Tibial nerve (tissue), 4 donors: ENCODE results near the gene DGKH. TPM values are rescaled to one million over a fixed set of nuclear protein-coding genes. Genes with fewer than 3 reads are reported as not detected.

Experiments
- DNase-seq, 2 donors: peaks; one replicate each; pipeline ENCODE4 v3.0.0-alpha.2; 2019; ENCODE audit warnings: low spot score in 2 of 2
- H3K27ac ChIP-seq, 4 donors: fragments of 200-600 bp; sonication (generic) in 3 of 4; one replicate each; pipeline ENCODE4 v1.5.1; 2017 to 2019; ENCODE audit warnings: mild to moderate bottlenecking in 1 of 4
- H3K27me3 ChIP-seq, 2 donors: fragments of 200-600 bp; sonication (generic) in 1 of 2; one replicate each; pipeline versions ENCODE4 v1.5.1 to v1.6.0; 2017 to 2019
- H3K36me3 ChIP-seq, 3 donors: fragments of 200-600 bp; sonication (generic); one replicate each; pipeline ENCODE4 v1.5.1; 2018 to 2019
- H3K4me1 ChIP-seq, 4 donors: fragments of 200-600 bp; sonication (generic) in 3 of 4; one replicate each; pipeline ENCODE4 v1.5.1; 2017 to 2019
- H3K4me3 ChIP-seq, 4 donors: fragments of 200-600 bp; sonication (generic) in 3 of 4; one replicate each; pipeline ENCODE4 v1.5.1; 2017 to 2019; ENCODE audit warnings: mild to moderate bottlenecking in 1 of 4, moderate library complexity in 1 of 4
- H3K9me3 ChIP-seq, 4 donors: fragments of 200-600 bp; sonication (generic) in 3 of 4; one replicate each; pipeline ENCODE4 v1.5.1; 2017 to 2019
- CTCF ChIP-seq, 5 experiments: fragments of 200-600 bp in 3 of 5; fragments of 450-650 bp in 2 of 5; sonication (generic) in 3 of 5; IDR thresholded peaks; one replicate each; pipeline ENCODE4 v1.5.1; 2016 to 2019; ENCODE audit warnings: antibody characterized with exemption in 5 of 5, mild to moderate bottlenecking in 3 of 5, moderate library complexity in 2 of 5
- EP300 ChIP-seq, 2 donors: sonication (generic); formaldehyde crosslinking; IDR thresholded peaks; one replicate each; pipeline ENCODE4 v1.6.1; 2017; ENCODE audit warnings: antibody characterized with exemption in 2 of 2, mild to moderate bottlenecking in 1 of 2
- POLR2A ChIP-seq, 2 donors: fragments of 450-650 bp; IDR thresholded peaks; one replicate each; pipeline ENCODE4 v1.6.1; 2017; ENCODE audit warnings: antibody characterized with exemption in 2 of 2, mild to moderate bottlenecking in 2 of 2, moderate library complexity in 2 of 2
- WGBS, 2 donors: methylation state at CpG; one replicate each; pipeline ENCODE4 v1.1.5; 2018; 5-methylcytosine and 5-hydroxymethylcytosine counted together
- small RNA-seq: library from RNA; depleted of rRNA; stranded (forward); fragments of <200 nt; gene quantifications from one replicate; pipeline ENCODE3, GENCODE V24; 2016
- total RNA-seq, 4 donors: library from RNA; depleted of rRNA; stranded (reverse); fragments of >200 nt; gene quantifications; one replicate each; pipeline ENCODE4 v1.1.0, GENCODE V29; 2016

Gene DGKH
- total RNA-seq, 4 donors from 2014 or later, result 9.6 to 14.5 (median 12.3) TPM

- H3K4me3 ChIP-seq, result no peak overlapping the region
- WGBS, 2 donors, result 50 to 64% methylated on average over 1 of the region's 1 CpG
- no peaks in the 10 kb centered on the region for H3K27me3 ChIP-seq
- no peaks in the 10 kb centered on the region for H3K9me3 ChIP-seq
- H3K4me1 ChIP-seq, result peaks cover 0 to 49% (median 7%) of the 10 kb centered on the region in 4 donors
- H3K27ac ChIP-seq, result no peak overlapping the region
- TF ChIP-seq CTCF (IDR thresholded peaks at IDR 0.05), result no peak
- TF ChIP-seq EP300 (IDR thresholded peaks at IDR 0.05), result no peak
- TF ChIP-seq POLR2A (IDR thresholded peaks at IDR 0.05), result no peak
- no peaks in the 10 kb centered on the region for H3K36me3 ChIP-seq
- DNase-seq, result no peak
Measured at GRCh38 chr13:42279986-42280385, 231.5 kb downstream of the DGKH start.

GRCh38 chr13:42280537-42280936 lies 232.1 kb downstream of the DGKH start:
- Histone ChIP-seq H3K4me1 (peaks cover 0 to 44% (median 7%) of the 10 kb centered on the region in 4 donors), H3K9me3 (no peaks in the 10 kb centered on the region), H3K4me3 (no peak overlapping the region), H3K27ac (no peak overlapping the region), H3K36me3 (no peaks in the 10 kb centered on the region), H3K27me3 (no peaks in the 10 kb centered on the region)
- no peak for TF ChIP-seq CTCF (IDR thresholded peaks at IDR 0.05)
- TF ChIP-seq EP300 (IDR thresholded peaks at IDR 0.05), result no peak
- TF ChIP-seq POLR2A (IDR thresholded peaks at IDR 0.05), result no peak
- 83 to 90% methylated on average over 2 of the region's 2 CpGs for WGBS, 2 donors
- no peak for DNase-seq

- no peak for TF ChIP-seq CTCF (IDR thresholded peaks at IDR 0.05)
- Histone ChIP-seq H3K27ac (no peak overlapping the region), H3K36me3 (peaks cover 0 to 22% (median 8%) of the 10 kb centered on the region in 3 donors), H3K4me3 (no peak overlapping the region), H3K27me3 (no peaks in the 10 kb centered on the region), H3K9me3 (no peaks in the 10 kb centered on the region), H3K4me1 (peaks cover 0 to 25% (median 4%) of the 10 kb centered on the region in 4 donors)
- WGBS, 2 donors, result 70 to 87% methylated on average over 3 of the region's 3 CpGs
- no peak for DNase-seq
Measured at GRCh38 chr13:42283574-42283973, 235.1 kb downstream of the DGKH start.

GRCh38 chr13:42284068-42284467 lies 235.6 kb downstream of the DGKH start:
- H3K27me3 ChIP-seq, result no peaks in the 10 kb centered on the region
- H3K36me3 ChIP-seq, result peaks cover 0 to 27% (median 12%) of the 10 kb centered on the region in 3 donors
- no peak for DNase-seq

More at GRCh38 chr13:42284068-42284467, 235.6 kb downstream of the DGKH start:
- Histone ChIP-seq H3K4me1 (peaks cover 0 to 23% (median 4%) of the 10 kb centered on the region in 4 donors), H3K9me3 (no peaks in the 10 kb centered on the region), H3K4me3 (no peak overlapping the region), H3K27ac (no peak overlapping the region)
- 83 to 85% methylated on average over 3 of the region's 3 CpGs for WGBS, 2 donors
- TF ChIP-seq POLR2A (IDR thresholded peaks at IDR 0.05) (no peak), CTCF (IDR thresholded peaks at IDR 0.05) (no peak), EP300 (IDR thresholded peaks at IDR 0.05) (no peak)

Small RNA genes lying within 50 kb of the gene (small RNA-seq; reads per million reads assigned to genes)
- not detected for gene RPS28P8

Other genes with a start within 250 kb of the DGKH start
- 10 to 100 TPM; 20.8 to 36.9 (median 22.4) TPM for gene VWA8, start 87.5 kb upstream of the DGKH start, total RNA-seq
- 10 to 100 TPM; 38.4 to 53.8 (median 46.0) TPM for gene AKAP11, start 223.5 kb downstream of the DGKH start, total RNA-seq